GM18870 (cell line): ENCODE measurements around the gene MX2.
A peak's percentile ranks its signal among the peaks of the same experiment; 100 is the strongest.
"Not testable (repeated sequence)": the region's sequence is repeated elsewhere in the genome, so short reads cannot be mapped to it uniquely, and the experiment has no call there.

Experiments
- ATAC-seq: cut with Tn5 transposase; IDR thresholded peaks from one replicate; pipeline ENCODE4 v1.9.1; 2021; ENCODE audit warnings: moderate library complexity; ENCODE audit not compliant: unreplicated experiment

Gene MX2

DNA sequence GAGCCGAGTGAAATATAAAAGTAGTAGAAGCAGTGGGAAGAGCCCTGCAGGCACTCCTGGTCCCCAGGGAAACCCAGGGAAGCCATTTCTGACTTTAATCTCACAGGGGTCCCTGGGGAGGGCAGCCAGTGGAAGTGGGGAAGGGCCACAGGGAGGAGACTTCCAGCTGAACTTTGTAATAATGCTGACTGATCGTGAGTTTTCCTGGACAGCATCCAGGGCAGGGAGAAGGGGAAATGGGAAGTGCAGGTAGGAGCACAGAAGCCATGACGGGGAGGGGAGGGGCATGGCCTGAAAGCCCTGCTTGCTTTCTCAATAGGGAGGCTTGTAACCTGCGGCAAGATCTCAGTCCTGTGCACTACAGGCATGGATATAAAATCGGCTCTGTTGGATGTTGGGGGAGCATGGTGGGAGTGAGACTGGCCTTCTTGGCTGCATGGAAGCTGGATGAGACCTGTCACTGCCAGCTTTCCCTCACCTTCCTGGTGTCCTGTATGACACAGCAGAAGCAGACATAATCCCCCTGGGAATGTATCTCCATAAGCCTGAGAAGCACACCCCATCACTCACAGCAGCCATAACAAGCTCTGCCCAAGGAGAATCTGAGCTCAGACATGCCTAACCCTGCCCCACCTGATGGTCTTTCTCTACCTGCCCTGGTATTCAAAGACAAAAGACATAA lies 49.1 kb downstream of the MX2 start:
- ATAC-seq: no peak

DNA sequence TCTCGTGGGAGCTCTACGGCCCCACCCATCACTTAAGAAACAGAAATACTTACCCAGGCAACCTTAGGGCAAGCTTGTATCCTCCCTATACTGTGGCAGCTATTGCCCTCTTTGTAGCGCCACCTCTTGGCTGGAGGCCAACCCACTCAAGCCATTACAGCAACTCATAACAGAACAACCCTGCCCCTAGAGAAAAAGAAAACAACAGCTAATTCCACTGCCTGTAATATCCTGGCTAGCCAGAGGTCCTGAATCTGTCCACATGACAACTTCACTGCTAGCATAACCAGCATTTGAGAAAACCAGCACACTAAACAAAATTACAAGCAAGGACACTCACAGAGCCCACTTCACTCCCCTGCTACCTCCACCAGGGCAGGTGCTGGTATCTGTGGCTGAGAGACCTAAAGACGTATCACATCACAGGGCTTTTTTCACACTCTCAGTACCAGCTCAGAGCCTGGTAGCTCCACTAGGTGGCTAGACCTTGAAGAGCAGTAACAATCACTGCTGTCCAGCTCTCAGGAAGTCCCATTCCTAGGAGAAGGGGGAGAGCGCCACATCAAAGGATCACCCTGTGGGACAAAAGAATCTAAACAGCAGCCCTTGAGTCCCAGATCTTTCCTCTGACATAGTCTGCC lies 49.7 kb downstream of the MX2 start:
- ATAC-seq: no peak

DNA sequence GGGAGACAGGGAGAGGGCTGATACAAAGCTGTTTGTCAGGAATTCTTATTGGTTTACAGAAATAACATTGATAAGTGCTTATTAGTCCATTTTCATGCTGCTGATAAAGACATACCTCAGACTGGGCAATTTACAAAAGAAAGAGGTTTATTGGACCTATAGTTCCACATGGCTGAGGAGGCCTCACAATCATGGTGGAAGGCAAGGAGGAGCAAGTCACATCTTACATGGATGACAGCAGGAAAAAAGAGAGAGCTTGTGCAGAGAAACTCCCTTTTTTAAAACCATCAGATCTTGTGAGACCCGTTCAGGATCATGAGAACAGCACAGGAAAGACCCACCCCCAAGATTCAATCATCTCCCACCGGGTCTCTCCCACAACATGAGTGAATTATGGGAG lies 55.7 kb downstream of the MX2 start:
- not testable (repeated sequence) for ATAC-seq

DNA sequence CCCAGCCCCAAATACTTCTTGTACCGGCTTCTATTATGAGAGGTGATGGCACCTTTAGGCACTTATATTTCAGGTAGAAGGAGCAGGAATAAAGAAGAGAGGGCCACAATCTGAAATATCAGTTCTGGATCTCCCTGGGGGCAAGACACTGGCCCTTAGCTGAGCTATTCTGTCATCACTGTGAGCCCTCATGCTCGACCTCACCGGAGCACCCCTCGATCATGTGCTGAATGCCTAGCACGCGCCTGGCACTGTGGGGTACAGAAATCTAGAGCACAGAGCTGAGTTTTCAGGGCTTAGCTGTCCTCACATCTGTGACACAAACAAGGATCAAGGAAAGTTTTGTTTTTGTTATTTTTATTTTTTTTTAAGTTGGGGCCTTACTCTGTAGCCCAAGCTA lies 56.6 kb downstream of the MX2 start:
- ATAC-seq: no peak

DNA sequence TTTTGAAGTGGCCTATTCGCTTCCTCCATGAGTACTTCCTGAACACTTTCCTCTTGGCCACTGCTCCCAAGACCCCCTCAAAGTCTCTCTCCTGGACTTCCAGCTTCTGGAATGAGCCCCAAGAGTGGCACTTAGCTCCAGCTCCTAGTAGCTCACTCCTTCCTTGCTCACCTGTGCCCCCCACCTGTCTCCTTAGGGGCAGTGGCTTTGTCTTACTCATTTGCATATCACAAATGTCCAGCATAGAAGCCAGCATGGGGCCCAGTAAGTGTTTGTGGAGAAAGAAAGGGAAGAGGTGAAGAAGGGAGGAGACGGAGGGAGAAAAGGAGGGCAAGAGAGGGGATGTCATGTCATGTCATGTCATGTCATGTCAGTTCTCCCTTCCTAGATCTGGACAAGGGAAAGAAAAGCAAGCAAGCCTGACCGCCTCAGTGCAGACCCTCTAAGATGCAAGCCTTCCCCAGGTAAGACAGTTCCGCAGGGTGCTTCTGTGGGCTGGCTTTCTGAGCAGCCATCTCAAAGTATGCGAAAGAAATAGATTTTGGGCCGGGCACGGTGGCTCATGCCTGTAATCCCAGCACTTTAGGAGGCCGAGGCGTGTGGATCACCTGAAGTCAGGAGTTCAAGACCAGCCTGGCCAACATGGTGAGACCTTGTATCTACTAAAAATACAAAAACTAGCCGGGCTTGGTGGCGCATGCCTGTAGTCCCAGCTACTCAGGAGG lies 57.3 kb downstream of the MX2 start:
- no peak for ATAC-seq

DNA sequence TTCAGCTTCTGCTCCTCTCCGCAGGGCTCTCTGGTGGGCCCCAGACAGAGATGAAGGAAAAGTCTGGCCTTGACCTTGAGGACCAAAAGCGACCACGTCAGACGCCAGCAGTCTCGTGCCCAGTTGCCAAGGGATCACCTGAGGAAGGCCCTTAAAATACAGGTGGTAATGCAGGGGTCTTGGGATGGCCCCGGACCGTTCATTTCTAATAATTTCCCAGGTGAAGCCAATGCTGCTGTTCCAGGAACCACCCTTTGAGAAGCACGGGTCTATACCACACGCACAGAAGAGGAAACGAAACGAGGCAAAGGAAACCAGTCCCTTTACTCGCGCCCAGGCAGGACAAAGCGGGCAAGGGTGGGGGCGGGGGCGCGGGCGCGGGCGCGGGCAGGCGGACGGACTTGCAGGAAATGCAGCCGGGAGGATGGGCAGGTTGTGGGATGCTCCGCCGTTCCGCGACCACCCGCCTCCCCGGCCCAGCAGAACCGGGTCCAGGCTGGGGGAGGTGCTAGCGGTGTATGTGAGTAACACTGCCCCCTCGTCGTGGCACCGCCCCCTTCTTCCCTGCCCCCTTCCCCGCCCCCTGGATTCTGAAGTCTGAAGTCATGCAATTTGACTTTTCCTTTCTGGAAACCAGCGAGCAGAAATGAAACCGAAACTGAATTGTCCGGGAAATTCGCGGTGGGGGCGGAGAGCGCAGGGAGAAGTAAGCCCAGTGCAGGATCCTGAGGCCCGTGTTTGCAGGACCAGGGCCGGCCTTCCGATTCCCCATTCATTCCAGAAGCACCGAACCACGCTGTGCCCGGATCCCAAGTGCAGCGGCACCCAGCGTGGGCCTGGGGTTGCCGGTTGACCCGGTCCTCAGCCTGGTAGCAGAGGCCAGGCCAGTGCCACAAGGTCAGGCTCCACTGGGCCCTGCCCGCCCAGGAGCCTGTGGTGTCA lies 58.4 kb downstream of the MX2 start:
- ATAC-seq: no peak

DNA sequence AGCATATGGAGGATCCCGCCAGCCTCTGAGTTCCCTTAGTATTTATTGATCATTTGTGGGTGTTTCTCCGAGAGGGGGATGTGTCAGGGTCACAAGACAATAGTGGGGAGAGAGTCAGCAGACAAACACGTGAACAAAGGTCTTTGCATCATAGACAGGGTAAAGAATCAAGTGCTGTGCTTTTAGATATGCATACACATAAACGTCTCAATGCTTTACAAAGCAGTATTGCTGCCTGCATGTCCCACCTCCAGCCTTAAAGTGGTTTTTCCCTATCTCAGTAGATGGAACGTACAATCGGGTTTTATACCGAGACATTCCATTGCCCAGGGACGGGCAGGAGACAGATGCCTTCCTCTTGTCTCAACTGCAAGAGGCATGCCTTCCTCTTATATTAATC lies 59.2 kb downstream of the MX2 start:
- ATAC-seq: not testable (repeated sequence)

DNA sequence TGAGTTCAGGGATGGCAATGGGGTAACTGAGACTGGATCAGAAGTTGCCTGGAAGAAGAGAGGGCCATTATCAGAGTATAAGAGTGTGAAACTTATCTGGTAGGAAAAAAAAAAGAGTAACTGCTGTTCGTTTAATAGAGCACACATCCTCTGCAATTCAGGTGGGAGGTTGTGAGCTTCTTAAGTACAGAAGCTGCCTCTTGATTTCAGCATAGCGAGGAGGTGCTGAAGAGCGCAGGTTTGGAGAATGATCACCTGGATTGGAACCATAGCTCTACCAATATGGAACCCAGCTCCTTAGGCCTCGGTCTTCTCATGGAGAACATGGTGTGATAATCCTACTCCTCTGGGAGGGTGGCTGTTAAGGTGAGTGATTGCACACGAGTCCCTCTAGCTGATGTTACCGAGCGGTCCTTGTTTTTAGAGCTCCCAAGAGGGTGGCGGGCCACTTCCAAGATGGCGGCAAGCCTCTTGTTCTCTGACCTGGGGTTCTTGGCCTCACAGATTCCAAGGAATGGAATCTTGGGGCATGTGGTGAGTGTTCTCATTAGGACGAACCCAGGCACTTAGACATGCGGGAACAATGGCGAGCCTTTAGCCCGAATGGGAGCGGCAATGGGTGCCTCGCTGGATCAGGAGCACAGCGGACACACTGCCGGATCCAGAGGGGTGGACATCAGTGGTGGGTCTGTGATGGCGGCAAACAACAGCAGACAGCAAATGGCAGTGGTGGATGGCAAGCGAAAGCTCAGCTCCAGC lies 60.9 kb downstream of the MX2 start:
- ATAC-seq: no peak

DNA sequence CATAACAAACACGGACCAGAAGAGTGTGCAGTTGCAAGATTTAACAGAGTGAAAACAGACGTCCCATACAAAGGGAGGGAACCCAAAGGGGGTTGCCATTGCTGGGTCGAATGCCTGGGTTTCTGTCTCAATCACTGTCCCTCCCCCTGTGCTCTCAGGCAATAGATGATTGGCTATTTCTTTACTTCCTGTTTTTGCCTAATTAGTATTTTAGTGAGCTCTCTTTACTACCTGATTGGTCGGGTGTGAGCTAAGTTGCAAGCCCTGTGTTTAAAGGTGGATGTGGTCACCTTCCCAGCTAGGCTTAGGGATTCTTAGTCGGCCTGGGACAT lies 61.4 kb downstream of the MX2 start:
- ATAC-seq: not testable (repeated sequence)

DNA sequence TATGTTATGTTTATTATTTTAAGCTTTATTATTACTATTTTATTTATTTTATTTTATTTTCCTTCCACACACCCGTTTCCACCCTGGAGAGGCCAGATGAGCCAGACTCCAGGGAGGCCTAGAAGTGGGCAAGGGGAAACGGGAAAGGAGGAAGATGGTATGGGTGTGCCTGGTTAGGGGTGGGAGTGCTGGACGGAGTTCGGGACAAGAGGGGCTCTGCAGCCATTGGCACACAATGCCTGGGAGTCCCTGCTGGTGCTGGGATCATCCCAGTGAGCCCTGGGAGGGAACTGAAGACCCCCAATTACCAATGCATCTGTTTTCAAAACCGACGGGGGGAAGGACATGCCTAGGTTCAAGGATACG lies 63.7 kb downstream of the MX2 start:
- ATAC-seq: peak; percentile 7

DNA sequence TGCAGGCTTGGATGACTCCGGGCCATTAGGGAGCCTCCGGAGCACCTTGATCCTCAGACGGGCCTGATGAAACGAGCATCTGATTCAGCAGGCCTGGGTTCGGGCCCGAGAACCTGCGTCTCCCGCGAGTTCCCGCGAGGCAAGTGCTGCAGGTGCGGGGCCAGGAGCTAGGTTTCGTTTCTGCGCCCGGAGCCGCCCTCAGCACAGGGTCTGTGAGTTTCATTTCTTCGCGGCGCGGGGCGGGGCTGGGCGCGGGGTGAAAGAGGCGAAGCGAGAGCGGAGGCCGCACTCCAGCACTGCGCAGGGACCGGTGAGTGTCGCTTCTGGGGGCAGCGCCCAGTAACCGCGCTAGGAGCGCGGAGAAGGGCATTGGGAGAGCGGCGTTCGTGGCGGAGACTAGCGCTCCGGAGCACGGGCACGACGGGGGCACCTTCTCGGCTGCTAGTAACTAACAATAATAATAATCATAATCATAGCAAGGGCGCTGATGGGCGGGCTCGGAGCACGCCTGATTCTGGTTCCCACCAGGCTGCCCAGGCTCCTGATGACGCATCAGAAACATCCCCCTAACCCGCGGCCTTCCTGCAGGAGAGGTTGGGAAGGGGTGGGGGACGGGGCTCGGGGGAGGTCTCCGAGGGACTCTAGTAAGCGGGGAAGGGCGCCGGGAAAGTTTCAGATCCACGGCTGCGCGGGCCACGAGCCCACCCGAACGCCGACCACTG lies 64.3 kb downstream of the MX2 start, which contains the start of gene MX1:
MX1 (plus strand) TSS at position 286 of the 722 bp plus-strand sequence. CDS start 5,832 bp downstream, outside the sequence.
- ATAC-seq: peak; percentile 69

DNA sequence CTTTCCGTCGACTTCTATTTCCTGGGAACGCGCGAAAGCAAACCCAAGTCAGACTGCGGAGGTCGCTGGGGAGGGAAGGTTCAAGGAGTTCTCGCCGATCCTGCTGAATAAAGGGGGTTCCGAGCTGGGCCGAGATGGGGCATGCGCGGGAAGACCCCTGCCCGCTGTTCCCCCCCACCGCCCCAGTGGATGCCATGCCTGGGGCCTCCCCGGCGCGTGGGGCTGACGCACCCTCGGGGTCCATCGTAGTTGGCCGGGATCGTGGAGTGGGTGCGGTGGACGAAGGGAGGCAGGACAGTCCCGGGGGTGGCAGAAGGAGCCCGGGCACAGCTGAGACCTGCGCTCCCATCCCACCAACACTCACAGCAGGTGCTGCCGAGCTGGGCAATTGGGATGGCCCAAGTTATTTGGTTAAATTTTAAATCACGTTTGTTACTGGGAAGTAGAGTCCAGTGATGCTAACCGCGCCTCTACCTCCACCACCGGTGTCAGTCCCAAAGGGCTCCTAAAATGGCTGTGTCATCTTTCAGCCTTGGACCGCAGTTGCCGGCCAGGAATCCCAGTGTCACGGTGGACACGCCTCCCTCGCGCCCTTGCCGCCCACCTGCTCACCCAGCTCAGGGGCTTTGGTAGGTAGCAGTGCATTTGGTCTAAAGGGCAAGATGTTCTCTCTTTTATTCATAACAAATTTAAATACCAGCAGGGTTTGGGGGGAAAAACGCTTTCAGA lies 65.0 kb downstream of the MX2 start:
- no peak for ATAC-seq

DNA sequence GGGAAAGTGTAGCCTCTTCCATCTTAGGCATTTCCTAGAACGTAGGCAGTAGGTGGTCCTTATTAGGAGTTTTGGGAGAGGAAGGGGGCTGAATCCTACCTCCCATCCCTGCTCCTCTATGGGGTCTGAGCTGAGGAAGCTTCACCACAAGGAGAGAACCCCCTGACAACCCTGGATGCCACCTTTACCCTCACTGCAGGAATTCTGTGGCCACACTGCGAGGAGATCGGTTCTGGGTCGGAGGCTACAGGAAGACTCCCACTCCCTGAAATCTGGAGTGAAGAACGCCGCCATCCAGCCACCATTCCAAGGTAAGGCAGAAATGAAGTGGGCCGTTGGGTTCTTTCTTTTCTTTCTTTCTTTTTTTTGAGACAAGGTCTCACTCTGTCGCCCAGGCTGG lies 65.7 kb downstream of the MX2 start:
- ATAC-seq: no peak

DNA sequence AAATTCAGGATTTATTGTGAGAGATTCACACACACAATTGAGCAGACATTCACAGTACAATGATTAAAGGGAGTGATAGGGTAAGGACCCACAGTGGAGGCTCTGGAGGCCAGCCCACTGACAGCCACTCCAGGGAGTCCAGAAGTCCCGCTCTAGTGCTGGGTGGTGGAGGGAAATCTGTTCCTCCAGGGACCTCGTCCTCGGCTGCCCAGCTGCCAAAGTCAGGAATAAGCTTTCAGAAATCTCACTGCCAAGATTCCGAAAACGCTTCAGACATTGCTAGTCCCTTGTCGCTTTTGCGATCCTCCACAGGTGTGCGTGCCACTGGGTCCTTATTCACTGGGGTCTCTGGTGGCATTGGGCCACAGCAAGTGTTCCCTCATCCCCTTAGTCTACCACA lies 66.5 kb downstream of the MX2 start:
- no peak for ATAC-seq

DNA sequence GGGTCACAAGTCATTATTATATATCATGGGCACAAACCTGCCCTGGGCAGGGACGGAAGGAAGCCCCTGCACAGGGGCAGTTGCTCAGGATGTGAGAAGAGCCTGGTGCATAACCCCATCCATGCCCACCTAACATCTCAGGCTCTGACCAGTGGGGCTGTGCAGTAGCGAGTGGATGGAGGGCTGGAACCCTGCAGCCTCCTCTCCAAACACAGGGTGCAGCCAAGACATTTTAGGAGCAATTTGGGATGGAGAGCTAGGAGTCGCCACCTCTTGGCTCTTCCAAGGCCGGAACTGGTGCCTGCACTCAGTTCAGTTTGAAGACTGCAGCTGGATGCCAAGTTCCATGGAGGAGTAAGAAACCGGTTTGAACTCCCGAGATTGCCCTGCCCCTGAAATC lies 67.0 kb downstream of the MX2 start:
- ATAC-seq: no peak

DNA sequence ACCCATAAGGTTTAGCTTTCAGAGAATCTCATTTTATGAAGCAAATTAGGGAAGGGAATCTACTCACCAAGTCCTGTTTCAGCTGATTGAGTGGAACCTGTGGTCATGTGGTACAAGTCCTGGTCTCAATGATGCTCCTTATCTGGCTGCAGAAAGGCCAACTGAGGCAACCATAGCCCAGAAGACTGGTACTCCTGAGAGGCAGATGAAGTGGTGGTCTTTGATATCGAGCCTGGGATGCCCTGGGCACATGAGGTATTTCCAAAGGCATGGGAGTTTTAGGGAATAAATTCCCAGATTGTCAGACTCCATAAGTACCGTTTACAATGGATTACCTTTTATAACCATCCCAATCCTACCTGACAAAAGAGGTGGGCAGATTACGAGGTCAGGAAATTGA lies 67.5 kb downstream of the MX2 start:
- ATAC-seq: no peak

DNA sequence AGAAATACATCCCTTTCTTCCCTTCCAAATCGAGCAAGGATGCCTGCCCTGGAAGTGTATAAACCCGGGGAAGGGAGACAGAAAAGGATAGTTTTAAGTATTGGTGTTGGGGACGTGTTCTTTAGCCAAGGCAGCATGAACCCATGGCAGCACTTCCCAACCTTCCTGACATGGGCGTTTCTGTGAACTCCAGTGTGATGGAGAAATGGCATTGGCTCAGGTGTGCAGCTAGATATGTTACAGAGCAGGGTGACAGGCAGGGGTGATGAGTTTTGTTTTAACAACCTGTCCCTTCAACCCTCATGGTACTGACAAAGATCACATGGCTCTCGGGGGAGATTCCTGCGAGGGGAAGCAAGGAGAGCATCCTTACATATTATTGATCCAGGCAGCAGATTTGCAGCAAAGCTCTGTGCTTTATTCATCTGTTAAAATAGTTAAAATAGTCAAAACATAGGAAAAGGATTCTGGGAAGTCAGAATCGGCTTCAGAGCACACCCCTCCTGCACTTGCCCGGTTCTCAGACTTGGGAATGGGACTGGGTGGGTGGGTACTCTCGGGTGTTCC lies 68.2 kb downstream of the MX2 start:
- ATAC-seq: no peak

DNA sequence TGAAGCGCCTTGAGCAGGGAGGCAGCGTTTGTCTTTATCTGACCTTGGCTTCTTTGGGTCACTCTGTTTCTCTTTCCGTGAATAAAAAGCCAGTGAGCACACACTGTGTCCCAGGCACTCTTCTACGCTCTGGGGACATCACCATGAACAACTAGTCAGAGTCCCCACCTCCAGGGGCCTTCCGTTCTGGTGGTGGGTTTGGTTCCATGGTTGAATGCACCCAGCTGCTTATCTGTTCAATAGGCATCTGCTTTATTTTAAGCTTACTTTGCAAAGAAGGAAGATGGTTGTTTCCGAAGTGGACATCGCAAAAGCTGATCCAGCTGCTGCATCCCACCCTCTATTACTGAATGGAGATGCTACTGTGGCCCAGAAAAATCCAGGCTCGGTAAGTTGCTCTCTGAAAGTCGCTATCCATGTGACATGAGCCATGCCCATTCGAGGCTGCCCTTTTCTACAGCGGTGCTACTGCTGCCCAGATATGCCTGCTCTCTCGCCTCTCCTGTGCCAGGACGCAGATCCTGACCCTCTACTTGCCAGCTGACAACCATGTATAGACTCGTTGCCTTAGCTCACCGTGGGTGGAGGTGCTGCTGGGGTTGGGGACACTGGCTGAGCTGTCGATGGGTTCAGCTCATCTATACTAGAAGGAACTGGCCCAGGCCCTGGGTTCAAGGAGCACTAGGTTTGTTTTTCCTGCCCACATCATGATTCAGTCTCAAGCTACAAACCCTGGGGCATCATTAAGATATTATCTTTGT lies 70.1 kb downstream of the MX2 start:
- ATAC-seq: peak; percentile 77
